ENCODE results near the gene CDH2. TPM values are rescaled to one million over a fixed set of nuclear protein-coding genes. Genes with fewer than 3 reads are reported as not detected.

Gene CDH2
- total RNA-seq, 1 experiment from 2014 or later: 42.3 TPM

GRCh38 chr18:28128659-28128980 is 48.3 kb downstream of the CDH2 start:
- BruUV-seq (replicated peaks): no TSS peak
- H3K36me3 ChIP-seq (ENCODE audit: control insufficient read depth, insufficient read depth, low read length): no peaks in the 10 kb centered on the region
- in situ Hi-C loops (cut with HindIII; ENCODE audit: low pct_unique_long_range_greater_than_20kb, low sequenced_read_pairs): no loop called here
- intact Hi-C loops (cut with micrococcal nuclease; ENCODE audit: unreplicated experiment): no loop called here
- no peak overlapping the region for H3K27ac ChIP-seq (ENCODE audit: low read length)
- no peak for DNase-seq (ENCODE audit: low read depth, low spot score)
- no peak for ATAC-seq
- TF ChIP-seq REST (IDR thresholded peaks at IDR 0.05; ENCODE audit: insufficient read depth in 1 of 2, low read depth in 2 of 2, low read length in 1 of 2) (no peak), TCF7L2 (IDR thresholded peaks at IDR 0.05; ENCODE audit: low read depth, low read length) (no peak), CTCF (IDR thresholded peaks at IDR 0.05) (no peak), POLR2AphosphoS5 (IDR thresholded peaks at IDR 0.05; ENCODE audit: low read depth, low read length) (no peak), SIN3A (IDR thresholded peaks at IDR 0.05; ENCODE audit: borderline replicate concordance, insufficient read depth, low read depth, low read length) (no peak)
- H3K27me3 ChIP-seq (ENCODE audit: control insufficient read depth, insufficient read depth, low read length): no peaks in the 10 kb centered on the region
- CTCF ChIA-PET: no interaction called here
- POLR2A ChIA-PET: no interaction called here
- no peak overlapping the region for H3K4me3 ChIP-seq (ENCODE audit: low read depth in 2 of 2, low read length in 2 of 2)
- no peaks in the 10 kb centered on the region for H3K4me1 ChIP-seq (ENCODE audit: control insufficient read depth, insufficient read depth, low read length)
- H3K9me3 ChIP-seq (ENCODE audit: control insufficient read depth, insufficient read depth, low read depth, low read length): no peaks in the 10 kb centered on the region

GRCh38 chr18:28127763-28128658 is 48.9 kb downstream of the CDH2 start:
- Histone ChIP-seq H3K4me1 (ENCODE audit: control insufficient read depth, insufficient read depth, low read length) (no peaks in the 10 kb centered on the region), H3K4me3 (ENCODE audit: low read depth in 2 of 2, low read length in 2 of 2) (no peak overlapping the region), H3K36me3 (ENCODE audit: control insufficient read depth, insufficient read depth, low read length) (no peaks in the 10 kb centered on the region), H3K9me3 (ENCODE audit: control insufficient read depth, insufficient read depth, low read depth, low read length) (no peaks in the 10 kb centered on the region), H3K27ac (ENCODE audit: low read length) (no peak overlapping the region), H3K27me3 (ENCODE audit: control insufficient read depth, insufficient read depth, low read length) (no peaks in the 10 kb centered on the region)
- intact Hi-C loops (cut with micrococcal nuclease; ENCODE audit: unreplicated experiment): no loop called here
- CTCF ChIA-PET: no interaction called here
- POLR2A ChIA-PET: no interaction called here
- DNase-seq (ENCODE audit: low read depth, low spot score) (no peak), ATAC-seq (no peak)
- no TSS peak for BruUV-seq (replicated peaks)
- no peak for TF ChIP-seq SIN3A (IDR thresholded peaks at IDR 0.05; ENCODE audit: borderline replicate concordance, insufficient read depth, low read depth, low read length)
- no peak for TF ChIP-seq CTCF (IDR thresholded peaks at IDR 0.05)
- TF ChIP-seq REST (IDR thresholded peaks at IDR 0.05; ENCODE audit: insufficient read depth in 1 of 2, low read depth in 2 of 2, low read length in 1 of 2): no peak
- no peak for TF ChIP-seq TCF7L2 (IDR thresholded peaks at IDR 0.05; ENCODE audit: low read depth, low read length)
- no peak for TF ChIP-seq POLR2AphosphoS5 (IDR thresholded peaks at IDR 0.05; ENCODE audit: low read depth, low read length)
- in situ Hi-C loops (cut with HindIII; ENCODE audit: low pct_unique_long_range_greater_than_20kb, low sequenced_read_pairs): no loop called here
